ENCODE data around the gene LRRC17. TPM values are rescaled to one million over a fixed set of nuclear protein-coding genes. Genes with fewer than 3 reads are reported as not detected.
A peak's percentile ranks its signal among the peaks of the same experiment; 100 is the strongest.

The LRRC17 gene
- polyA plus RNA-seq, 10 donors, result 28.5 to 63.5 (median 39.1) TPM

- DNase-seq, result no peak
These were observed 72.5 kb downstream of the LRRC17 start for GRCh38 chr7:102985176-102985783.

DNA sequence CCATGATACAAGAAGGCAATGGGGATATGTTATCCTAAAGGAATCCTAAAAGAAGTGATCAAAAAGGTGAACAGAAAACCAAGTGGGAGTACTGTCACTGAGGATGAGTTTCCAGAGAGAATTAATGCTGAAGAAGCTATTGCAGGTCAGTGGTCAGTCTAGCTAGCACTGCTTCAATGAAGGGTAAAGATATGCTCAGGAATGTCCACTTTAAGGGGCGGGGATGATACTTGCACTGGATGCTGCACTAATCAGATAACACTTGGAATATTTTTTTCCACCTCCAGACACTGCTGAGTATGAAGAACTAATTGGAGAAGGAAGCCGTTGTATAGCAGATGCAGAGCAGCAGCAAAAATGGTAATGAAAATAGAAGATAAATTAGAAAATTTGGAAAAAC lies 75.3 kb downstream of the LRRC17 start:
- DNase-seq, result no peak

GRCh38 chr7:102988631-102989560 lies 76.1 kb downstream of the LRRC17 start:
- DNase-seq, result no peak

DNA sequence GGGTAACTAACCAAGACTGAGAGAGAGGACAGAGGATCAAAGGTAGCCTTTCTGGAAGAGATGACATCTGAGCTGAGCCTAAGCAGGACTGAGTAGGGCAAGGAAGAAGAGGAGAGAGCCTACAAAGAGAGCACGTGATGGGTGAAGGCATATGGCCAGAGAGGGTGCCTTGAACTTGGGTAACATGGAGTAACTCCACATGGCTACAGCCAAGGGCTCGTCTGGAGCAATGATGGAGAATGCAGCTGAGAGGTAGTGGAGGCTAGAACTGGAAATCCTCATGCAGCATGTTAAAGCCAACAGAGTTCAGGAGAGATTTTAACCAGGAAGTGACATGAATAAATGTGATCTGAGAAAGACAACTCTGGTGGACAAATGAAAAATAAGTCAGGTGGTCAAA lies 77.8 kb downstream of the LRRC17 start:
- DNase-seq, result no peak

DNA sequence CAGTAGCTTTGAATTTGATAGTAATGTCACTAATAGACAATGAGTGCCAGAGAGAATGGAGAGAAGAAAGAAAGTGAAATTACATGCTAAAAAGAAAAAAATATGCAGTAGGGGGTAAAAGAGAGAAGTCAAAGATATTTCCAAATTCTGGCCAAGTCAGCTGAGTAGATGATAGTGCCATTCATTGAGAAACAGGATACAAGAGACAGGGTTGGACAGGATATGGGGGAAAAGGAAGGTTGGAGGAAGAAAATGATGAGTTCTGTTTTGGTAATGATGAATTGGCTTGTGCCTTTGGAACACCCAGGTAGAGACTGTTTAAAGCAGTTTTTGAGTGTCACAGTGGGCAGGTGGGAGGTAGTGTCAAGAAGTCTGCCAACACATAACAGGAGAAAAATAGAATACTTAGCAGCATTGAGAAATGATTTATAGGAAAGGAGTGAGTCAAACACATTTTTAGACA lies 78.3 kb downstream of the LRRC17 start:
- DNase-seq, result no peak

DNA sequence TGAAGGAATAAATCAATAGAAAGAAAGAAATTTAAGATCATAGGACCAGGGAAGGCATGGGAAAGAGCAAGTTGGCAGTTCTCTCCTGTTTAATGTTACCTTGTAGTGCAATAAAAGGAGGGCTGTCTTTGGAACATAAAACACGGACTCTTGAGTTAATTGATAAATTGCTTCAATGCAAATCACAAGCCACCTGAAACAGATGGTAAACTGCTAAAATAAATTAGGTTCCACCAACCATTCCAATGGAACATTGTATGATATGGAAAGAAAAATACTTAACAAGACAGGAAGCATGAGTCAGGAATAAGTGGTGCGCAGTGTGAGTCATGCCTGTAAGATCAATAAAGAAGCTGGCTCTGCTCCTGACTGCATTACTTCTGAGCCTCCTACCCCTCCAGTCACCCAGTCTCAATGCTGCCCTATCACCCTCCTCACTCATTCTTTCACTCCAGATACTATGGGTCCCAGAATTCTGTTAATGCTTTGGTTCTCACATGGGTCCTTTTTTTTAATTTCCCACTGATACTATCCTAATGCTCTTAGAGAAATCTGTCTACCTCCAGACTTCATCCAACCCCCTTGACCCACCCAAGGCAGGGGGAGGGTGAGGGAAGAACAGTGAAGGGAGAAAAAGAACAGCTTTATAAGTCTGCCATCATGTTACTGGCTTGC lies 78.9 kb downstream of the LRRC17 start:
- DNase-seq, result peak; percentile 35 to 86 (median 63)

DNA sequence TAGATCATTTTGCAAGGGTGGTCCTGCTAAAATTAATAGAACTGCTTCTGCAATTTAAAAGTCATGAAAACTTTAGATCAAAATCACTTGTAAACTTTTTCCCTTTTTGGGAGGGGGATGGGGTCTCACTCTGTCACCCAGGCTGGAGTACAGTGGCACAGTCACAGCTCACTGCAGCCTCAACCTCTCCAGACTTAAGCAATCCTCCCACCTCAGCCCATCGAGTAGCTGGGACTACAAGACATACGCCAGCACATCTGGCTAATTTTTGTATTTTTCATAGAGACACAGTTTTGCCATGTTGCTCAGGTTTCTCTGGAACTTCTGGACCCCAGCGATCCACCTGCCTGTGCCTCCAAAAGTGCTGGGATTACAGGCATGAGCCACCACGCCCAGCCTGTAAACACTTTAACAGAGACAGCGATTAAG lies 79.7 kb downstream of the LRRC17 start:
- peak in 1 of 3 donors; percentile 5 for DNase-seq

GRCh38 chr7:102992938-102993717 lies 80.3 kb downstream of the LRRC17 start:
- peak; percentile 28 to 72 (median 52) for DNase-seq

DNA sequence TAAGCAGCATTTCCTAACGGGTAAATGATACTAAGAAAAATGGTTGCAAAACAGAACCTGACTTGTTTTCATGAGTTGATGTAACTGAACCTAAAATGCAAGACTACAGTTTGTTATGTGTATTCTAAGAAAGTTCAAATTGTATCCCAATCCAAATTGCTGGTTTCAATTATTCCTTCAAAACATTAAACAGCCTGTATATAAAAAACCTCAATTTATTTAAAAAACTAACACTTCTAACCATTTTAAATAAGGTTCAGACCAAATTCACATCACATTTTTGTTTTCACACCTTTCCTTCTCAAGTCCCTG lies 80.9 kb downstream of the LRRC17 start:
- no peak for DNase-seq

- no peak for DNase-seq
These were observed 81.8 kb downstream of the LRRC17 start for GRCh38 chr7:102994567-102994966.

Other genes with a start within 250 kb of the LRRC17 start
- gene POLR2J2, start 241.3 kb upstream of the LRRC17 start, polyA plus RNA-seq (ENCODE audit: insufficient read length in 10 of 10), result 1 to 10 TPM in 8 of 10 donors, under 1 TPM in 1, not detected in 1; 0.54 to 4.3 (median 2.4) TPM
- gene FAM185A, start 164.0 kb upstream of the LRRC17 start, polyA plus RNA-seq (ENCODE audit: insufficient read length in 10 of 10), result 1 to 10 TPM; 3.5 to 8.2 (median 5.2) TPM
- 1 to 10 TPM in 1 of 10 donors, under 1 TPM in 9; 0.34 to 1.3 (median 0.47) TPM for gene FBXL13, start 161.8 kb downstream of the LRRC17 start, polyA plus RNA-seq (ENCODE audit: insufficient read length in 10 of 10)
- gene ARMC10, start 162.1 kb downstream of the LRRC17 start, polyA plus RNA-seq (ENCODE audit: insufficient read length in 10 of 10), result 10 to 100 TPM; 20.9 to 31.6 (median 24.8) TPM
- 10 to 100 TPM; 11.0 to 20.5 (median 14.7) TPM for gene NAPEPLD, start 236.1 kb downstream of the LRRC17 start, polyA plus RNA-seq (ENCODE audit: insufficient read length in 10 of 10)

All from muscle of back (tissue), 11 donors.